Mesothelial cell of epicardium (in vitro differentiated cells): ENCODE results near the gene PTX4. TPM values are rescaled to one million over a fixed set of nuclear protein-coding genes. Genes with fewer than 3 reads are reported as not detected.

ENCODE experiments used
- DNase-seq, 2 experiments: peaks; one replicate each; pipeline ENCODE4 v3.0.0; 2021; ENCODE audit warnings: low spot score in 2 of 2; ENCODE audit not compliant: unreplicated experiment in 2 of 2
- H3K27ac Mint-ChIP-seq: 2 replicates; pipeline ENCODE4 v1.8.0; 2021; ENCODE audit warnings: mixed read lengths
- H3K27me3 Mint-ChIP-seq: 2 replicates; pipeline ENCODE4 v1.8.0; 2021; ENCODE audit warnings: low read depth, mixed read lengths
- H3K36me3 Mint-ChIP-seq: 2 replicates; pipeline ENCODE4 v1.8.0; 2021; ENCODE audit warnings: mixed read lengths
- H3K4me1 Mint-ChIP-seq: 2 replicates; pipeline ENCODE4 v1.8.0; 2021; ENCODE audit warnings: mixed read lengths
- H3K4me3 Mint-ChIP-seq: 2 replicates; pipeline ENCODE4 v1.8.0; 2021; ENCODE audit warnings: mild to moderate bottlenecking, moderate library complexity, mixed read lengths
- H3K9me3 Mint-ChIP-seq: 2 replicates; pipeline ENCODE4 v1.8.0; 2021; ENCODE audit warnings: mixed read lengths
- CTCF ChIP-seq: fragments of 200-600 bp; sonication (generic); IDR thresholded peaks from one replicate; pipeline ENCODE4 v1.5.0; 2021; ENCODE audit warnings: antibody characterized with exemption; ENCODE audit not compliant: unreplicated experiment
- total RNA-seq: library from RNA; stranded (reverse); gene quantifications from 3 replicates; pipeline ENCODE4 v1.2.1, GENCODE V29; 2021

PTX4 gene
- total RNA-seq, 1 donor from 2014 or later = not detected

GRCh38 chr16:1530883-1531637, 42.3 kb upstream of the PTX4 start:
- H3K4me3 Mint-ChIP-seq = peak overlapping the region; percentile 17
- peaks cover 62% of the 10 kb centered on the region for H3K4me1 Mint-ChIP-seq
- DNase-seq = peak in 1 of 2 experiments; percentile 65
- TF ChIP-seq CTCF = no peak
- H3K27me3 Mint-ChIP-seq = no peaks in the 10 kb centered on the region
- H3K27ac Mint-ChIP-seq = peak overlapping the region; percentile 95
- H3K9me3 Mint-ChIP-seq = no peaks in the 10 kb centered on the region
- no peaks in the 10 kb centered on the region for H3K36me3 Mint-ChIP-seq

- TF ChIP-seq CTCF = no peak
- H3K27ac Mint-ChIP-seq = peak overlapping the region; percentile 95
- H3K9me3 Mint-ChIP-seq = no peaks in the 10 kb centered on the region
- H3K36me3 Mint-ChIP-seq = no peaks in the 10 kb centered on the region
- no peak for DNase-seq
- no peak overlapping the region for H3K4me3 Mint-ChIP-seq
- no peaks in the 10 kb centered on the region for H3K27me3 Mint-ChIP-seq
- peaks cover 59% of the 10 kb centered on the region for H3K4me1 Mint-ChIP-seq
Measured at GRCh38 chr16:1530349-1530882, 41.7 kb upstream of the PTX4 start.

- Mint-ChIP-seq H3K4me3 (no peak overlapping the region), H3K9me3 (no peaks in the 10 kb centered on the region), H3K27me3 (no peaks in the 10 kb centered on the region), H3K4me1 (peaks cover 51% of the 10 kb centered on the region), H3K27ac (peak overlapping the region; percentile 89), H3K36me3 (peaks cover under 1% of the 10 kb centered on the region)
- no peak for DNase-seq
- TF ChIP-seq CTCF = no peak
Measured at GRCh38 chr16:1528921-1529537, 40.3 kb upstream of the PTX4 start.

- Mint-ChIP-seq H3K36me3 (peaks cover 5% of the 10 kb centered on the region), H3K27ac (peak overlapping the region; percentile 51), H3K4me3 (no peak overlapping the region), H3K27me3 (no peaks in the 10 kb centered on the region), H3K4me1 (peaks cover 43% of the 10 kb centered on the region), H3K9me3 (no peaks in the 10 kb centered on the region)
- DNase-seq = no peak
- TF ChIP-seq CTCF = no peak
Measured at GRCh38 chr16:1527836-1528811, 39.4 kb upstream of the PTX4 start.
